ENCODE data around the gene ARL5B. TPM values are rescaled to one million over a fixed set of nuclear protein-coding genes. Genes with fewer than 3 reads are reported as not detected.

Gene ARL5B
- total RNA-seq, 1 experiment from 2014 or later, result 12.2 TPM

GRCh38 chr10:18721067-18721466 lies 61.8 kb downstream of the ARL5B start:
- ChIA-PET CTCF (no interaction called here), POLR2A (no interaction called here)
- Histone ChIP-seq H3K27ac (ENCODE audit: low read length) (no peak overlapping the region), H3K4me1 (ENCODE audit: control insufficient read depth, insufficient read depth, low read length) (no peaks in the 10 kb centered on the region), H3K27me3 (ENCODE audit: control insufficient read depth, insufficient read depth, low read length) (no peaks in the 10 kb centered on the region), H3K9me3 (ENCODE audit: control insufficient read depth, insufficient read depth, low read depth, low read length) (no peaks in the 10 kb centered on the region), H3K36me3 (ENCODE audit: control insufficient read depth, insufficient read depth, low read length) (no peaks in the 10 kb centered on the region), H3K4me3 (ENCODE audit: low read depth in 2 of 2, low read length in 2 of 2) (no peak overlapping the region)
- DNase-seq (ENCODE audit: low read depth, low spot score) (no peak), ATAC-seq (no peak)
- BruUV-seq (replicated peaks), result no TSS peak
- intact Hi-C loops (cut with micrococcal nuclease; ENCODE audit: unreplicated experiment) (no loop called here), in situ Hi-C loops (cut with HindIII; ENCODE audit: low pct_unique_long_range_greater_than_20kb, low sequenced_read_pairs) (no loop called here)
- TF ChIP-seq CTCF (IDR thresholded peaks at IDR 0.05) (no peak), REST (IDR thresholded peaks at IDR 0.05; ENCODE audit: insufficient read depth in 1 of 2, low read depth in 2 of 2, low read length in 1 of 2) (no peak), POLR2AphosphoS5 (IDR thresholded peaks at IDR 0.05; ENCODE audit: low read depth, low read length) (no peak), TCF7L2 (IDR thresholded peaks at IDR 0.05; ENCODE audit: low read depth, low read length) (no peak), SIN3A (IDR thresholded peaks at IDR 0.05; ENCODE audit: borderline replicate concordance, insufficient read depth, low read depth, low read length) (no peak)

GRCh38 chr10:18723801-18724200 lies 64.6 kb downstream of the ARL5B start:
- POLR2A ChIA-PET, result no interaction called here
- H3K4me1 ChIP-seq (ENCODE audit: control insufficient read depth, insufficient read depth, low read length), result no peaks in the 10 kb centered on the region
- no peak for TF ChIP-seq POLR2AphosphoS5 (IDR thresholded peaks at IDR 0.05; ENCODE audit: low read depth, low read length)
- TF ChIP-seq TCF7L2 (IDR thresholded peaks at IDR 0.05; ENCODE audit: low read depth, low read length), result no peak
- TF ChIP-seq CTCF (IDR thresholded peaks at IDR 0.05), result no peak
- TF ChIP-seq REST (IDR thresholded peaks at IDR 0.05; ENCODE audit: insufficient read depth in 1 of 2, low read depth in 2 of 2, low read length in 1 of 2), result no peak
- in situ Hi-C loops (cut with HindIII; ENCODE audit: low pct_unique_long_range_greater_than_20kb, low sequenced_read_pairs) (no loop called here), intact Hi-C loops (cut with micrococcal nuclease; ENCODE audit: unreplicated experiment) (no loop called here)
- no TSS peak for BruUV-seq (replicated peaks)
- H3K27me3 ChIP-seq (ENCODE audit: control insufficient read depth, insufficient read depth, low read length), result no peaks in the 10 kb centered on the region
- ATAC-seq (no peak), DNase-seq (ENCODE audit: low read depth, low spot score) (no peak)
- H3K9me3 ChIP-seq (ENCODE audit: control insufficient read depth, insufficient read depth, low read depth, low read length), result no peaks in the 10 kb centered on the region
- H3K27ac ChIP-seq (ENCODE audit: low read length), result no peak overlapping the region
- no peak overlapping the region for H3K4me3 ChIP-seq (ENCODE audit: low read depth in 2 of 2, low read length in 2 of 2)
- CTCF ChIA-PET, result no interaction called here
- H3K36me3 ChIP-seq (ENCODE audit: control insufficient read depth, insufficient read depth, low read length), result no peaks in the 10 kb centered on the region

Other genes with a start within 250 kb of the ARL5B start
- 4.3 TPM for gene NSUN6, start 7.8 kb upstream of the ARL5B start, total RNA-seq (2021; ENCODE audit: unreplicated experiment)